Colon (tissue), 2 donors: ENCODE results near the gene PSMB5.

Experiments used
- FAIRE-seq: peaks from 2 replicates; lab custom pipeline; 2012; peaks lifted over from hg19 to GRCh38; lab: Jason Lieb, UNC
- donor health status: control.
- donor health status: control.

PSMB5 gene

DNA sequence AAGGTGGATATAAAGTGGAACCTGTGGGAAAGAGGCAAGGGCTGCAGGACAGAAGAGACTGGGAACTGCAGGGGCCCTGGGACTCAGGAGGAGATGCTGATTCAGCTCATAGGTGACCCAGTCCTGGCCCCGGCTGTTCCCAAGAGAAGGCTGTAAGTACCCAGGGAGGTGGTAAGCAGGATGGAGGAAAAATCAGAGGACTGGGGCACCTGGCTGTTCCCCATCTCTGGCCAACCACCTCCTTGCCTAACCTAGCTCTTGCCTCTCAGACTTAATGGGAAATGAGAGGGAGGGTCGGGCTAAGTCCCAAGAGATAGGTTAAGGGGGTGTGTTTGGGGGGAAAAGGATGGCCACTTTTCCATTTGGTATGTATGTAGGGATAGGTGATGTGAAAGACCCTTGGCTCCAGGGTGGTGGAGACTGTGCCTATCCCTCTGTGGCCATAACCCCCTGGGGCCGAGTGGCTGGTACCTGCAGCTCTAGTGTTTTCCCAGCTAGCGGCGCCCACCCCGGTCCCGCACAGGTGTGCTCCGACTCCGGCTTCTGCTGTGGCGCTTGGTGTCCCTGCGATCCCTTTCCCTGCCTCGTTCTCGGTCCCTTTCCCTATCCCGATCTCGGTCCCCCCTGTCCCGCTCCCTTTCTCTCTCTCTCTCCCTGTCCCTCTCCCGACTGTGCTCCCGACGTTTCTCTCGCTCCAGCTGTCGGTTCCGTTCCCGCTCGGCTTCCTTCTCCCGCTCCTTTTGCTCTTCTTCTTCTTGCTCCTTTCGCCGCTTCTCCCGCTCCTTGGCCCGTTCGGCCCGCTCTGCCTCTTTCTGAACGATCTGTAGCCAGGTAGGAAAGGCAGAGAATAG, 24.2 kb upstream of the PSMB5 start:
- FAIRE-seq = no peak

DNA sequence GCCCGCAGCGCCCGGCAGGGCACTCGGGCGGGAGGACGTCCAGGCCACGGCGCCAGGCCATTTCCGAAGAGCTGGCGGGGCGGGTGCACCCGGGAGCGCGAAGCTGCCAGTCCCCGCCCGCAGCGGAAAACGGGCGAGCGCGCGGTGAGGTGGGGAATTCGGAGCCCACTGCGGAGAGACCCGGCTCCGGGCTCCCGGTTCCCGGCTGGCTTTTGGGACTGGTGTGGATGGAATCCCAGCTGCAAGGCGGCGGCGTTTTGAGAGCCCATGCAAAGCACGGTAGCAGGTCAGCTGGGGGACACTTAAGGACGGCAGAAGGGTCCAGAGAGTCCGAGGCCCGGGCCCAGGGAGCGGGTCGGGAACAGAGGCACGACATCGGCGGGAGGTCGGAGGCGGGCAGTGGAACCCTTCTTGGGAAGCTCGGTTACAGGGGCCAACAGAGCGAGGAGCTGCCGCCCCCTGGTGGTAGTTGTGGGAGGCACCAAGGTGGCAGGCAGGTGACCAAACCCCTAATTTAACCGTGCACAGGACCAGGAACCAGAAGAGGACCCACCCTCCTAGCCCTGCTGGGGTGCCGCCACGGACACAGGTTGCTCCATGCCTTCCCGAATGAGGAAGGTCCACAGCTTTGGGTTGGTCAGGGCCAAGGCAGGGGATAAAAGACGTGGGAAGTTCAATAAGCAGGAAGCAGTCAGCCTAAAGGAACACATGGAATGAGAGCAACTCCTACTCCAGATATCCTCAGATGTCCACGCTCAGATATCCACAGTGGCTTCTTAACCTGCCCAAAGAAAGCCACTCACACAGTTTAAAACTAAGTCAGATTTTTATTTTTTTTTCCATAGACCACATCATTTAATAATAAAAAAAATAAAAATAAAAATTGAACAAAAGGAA, 23.3 kb upstream of the PSMB5 start:
- FAIRE-seq = no peak

DNA sequence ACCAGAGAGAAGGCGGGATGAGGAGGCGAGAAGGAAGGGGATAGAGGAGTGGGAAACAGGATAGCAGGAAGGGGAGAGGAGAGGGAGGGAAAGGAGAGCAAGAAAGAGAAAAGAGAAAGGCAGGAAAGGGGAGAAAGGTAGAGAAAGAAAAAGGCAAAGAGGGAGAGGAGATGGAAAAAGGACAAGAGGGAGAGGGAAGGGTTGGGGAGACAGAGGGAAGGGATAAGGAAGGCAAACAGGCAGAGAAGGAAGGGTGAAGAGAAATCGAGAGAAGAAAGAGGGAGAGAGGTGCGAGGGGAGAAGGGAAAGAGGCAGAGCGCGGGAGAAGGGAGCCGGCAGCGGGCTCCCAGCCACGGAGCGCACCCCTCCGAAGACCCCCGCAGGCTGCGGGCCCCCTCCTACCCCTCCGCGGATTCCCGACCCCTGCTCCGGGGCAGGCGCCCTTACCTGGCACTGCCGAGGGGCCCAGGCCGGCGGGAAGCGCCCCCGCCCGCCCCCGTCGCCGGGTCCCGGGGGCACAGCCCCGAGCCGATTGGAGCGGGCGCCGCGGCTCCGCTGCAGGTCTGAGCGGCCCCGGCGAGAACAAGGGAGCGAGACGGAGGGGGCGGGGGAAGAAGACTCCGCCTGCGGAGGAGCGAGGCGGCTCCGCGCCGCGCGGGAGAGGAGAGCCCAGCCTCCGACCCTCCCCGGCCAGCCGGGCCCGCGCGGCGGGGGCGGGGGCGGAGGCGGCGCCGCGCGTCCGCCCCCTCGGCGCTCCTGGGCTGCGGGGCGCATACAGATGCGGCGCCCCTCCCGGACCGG, 22.5 kb upstream of the PSMB5 start, which contains the start of gene CDH24:
CDH24 (minus strand) TSS at position 565 of the 801 bp plus-strand sequence. CDS start 1,787 bp downstream, outside the sequence.
- FAIRE-seq = no peak

DNA sequence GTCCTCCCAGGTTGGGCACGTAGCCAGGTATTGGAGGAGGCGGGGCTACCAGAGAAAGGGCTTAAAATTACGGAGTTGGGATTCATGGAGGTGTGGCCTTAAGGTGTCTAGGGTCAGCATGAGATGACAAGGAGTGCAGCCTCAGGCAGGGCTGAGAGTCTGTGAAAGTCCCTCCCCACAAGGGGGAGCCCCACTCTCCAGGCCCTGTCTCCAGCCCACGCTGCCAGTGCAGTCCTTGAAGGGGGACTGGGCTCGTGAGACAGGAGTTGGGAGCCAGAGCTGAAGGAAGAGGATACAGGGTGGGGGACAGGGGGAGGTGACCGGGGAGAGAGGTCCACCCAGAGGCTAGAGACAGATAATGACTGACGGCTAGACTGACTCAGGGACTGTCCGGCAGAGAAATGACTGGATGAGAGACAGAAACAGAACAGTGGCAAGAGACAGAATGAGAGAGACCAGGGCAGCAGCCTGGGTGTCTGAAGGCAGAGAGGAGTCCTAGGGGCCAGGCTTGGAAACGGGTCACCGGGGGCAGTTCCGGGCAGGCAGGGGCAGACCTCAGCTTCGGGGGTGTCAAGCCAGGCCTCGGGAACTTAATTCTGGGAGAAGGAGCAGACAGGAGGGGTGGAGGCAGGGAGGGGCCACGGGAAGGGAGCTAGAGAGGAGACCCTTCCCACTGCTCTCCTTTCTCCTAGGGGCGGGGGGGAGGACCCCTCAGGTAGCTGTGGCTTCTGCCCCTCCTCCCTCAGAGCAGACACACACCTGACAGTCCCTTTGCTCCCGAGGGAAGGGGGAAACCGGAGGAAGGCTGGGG, 21.6 kb upstream of the PSMB5 start:
- FAIRE-seq = no peak

DNA sequence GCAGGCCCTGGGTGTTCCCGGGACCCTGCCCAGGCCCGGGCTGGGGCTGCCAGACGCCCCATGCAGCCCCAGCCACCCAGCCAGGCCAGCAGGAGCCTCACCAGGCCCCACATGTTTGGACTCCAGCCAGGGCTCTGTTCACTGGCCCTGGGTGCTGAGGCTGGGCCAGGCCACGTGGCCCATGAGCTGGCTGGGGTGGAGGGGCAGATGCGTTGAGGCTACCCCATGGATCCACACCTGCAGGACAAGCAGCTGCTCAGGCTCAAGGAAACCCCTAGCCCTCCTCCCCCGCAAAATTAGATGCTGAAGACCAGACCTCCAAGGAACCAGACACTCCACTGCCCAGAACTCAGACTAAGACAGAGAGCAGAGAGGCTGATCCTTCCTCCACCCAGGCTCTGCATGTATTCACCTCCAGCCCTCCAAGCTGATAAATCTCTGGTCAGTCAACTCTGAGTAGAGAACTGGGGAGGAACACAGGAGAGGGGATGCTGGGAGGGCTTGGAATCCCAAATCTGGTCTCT, 21.0 kb upstream of the PSMB5 start:
- FAIRE-seq = no peak

DNA sequence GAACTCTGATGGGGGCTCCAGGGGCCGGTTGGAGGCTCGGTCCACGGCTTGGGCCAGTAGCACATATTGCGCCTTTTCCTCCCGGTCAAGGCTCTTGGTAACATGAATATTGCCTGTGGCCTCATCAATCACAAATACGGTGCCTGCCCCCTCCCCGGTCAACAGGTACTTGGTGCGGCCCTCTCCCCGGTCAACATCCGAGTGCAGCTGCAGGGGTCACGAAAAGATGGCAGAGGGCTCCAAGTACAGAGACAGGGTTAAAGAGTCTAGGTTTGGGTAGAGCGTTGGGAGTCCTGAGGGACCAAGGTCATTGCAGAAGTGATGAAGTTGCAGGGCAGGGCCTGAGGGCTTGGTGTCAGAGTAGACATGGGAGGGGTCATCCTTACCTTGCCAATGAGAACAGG, 20.4 kb upstream of the PSMB5 start:
- no peak for FAIRE-seq

DNA sequence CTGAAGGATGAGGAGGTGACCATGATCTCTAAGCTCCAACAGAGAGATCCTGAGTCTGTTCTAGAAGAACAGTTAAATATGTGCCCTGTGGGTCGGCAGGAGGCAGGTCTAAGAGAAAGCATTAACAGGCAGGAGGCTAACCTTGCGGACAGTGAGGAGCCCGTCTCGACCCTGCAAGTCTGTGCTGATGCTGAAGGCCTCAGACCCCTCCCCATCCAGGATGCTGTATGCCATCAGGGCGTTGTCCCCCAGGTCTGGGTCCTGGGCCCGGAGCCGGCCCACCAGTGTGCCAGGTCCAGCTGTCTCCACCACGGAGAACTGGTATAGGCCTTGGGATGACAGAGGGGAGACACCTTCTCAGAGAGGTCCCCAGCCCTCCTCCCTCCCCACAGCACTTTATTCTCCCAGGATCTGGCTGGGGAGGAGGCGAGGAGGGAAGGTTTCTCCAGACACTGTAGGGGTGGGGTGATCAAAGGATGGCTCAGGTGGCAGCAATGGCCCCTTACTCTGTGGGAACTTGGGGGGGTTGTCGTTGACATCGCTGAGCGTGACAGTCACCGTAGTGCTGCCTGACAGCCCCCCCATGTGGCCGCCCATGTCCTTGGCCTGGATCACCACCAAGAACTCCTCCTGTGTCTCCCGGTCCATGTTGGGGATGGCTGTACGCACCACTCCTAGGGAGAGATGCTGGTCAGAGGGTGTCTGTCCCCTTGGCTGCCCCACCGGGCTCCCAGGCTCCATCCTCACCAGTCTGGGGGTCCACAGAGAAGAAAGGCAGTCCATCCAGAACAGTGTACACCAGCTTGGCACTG, 19.5 kb upstream of the PSMB5 start:
- FAIRE-seq = no peak

DNA sequence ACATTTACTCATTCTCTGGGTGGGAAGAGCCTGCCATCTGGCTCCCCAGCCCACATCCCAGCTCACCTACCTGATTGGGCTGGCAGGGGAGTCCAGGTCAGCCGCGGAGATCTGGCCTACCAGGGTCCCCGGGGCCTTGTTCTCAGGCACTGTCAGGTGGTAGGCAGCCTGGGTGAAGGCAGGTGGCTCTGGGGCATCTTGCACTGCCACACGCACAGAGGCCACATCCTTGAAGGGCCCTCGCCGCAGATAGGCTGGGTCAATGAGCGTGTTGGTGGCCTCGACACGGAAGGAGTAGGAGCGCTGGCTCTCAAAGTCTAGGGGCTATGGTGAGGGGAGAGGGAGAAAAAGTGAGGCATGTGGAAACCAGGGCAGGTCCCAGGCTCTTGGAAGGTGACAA, 18.7 kb upstream of the PSMB5 start:
- FAIRE-seq = no peak

DNA sequence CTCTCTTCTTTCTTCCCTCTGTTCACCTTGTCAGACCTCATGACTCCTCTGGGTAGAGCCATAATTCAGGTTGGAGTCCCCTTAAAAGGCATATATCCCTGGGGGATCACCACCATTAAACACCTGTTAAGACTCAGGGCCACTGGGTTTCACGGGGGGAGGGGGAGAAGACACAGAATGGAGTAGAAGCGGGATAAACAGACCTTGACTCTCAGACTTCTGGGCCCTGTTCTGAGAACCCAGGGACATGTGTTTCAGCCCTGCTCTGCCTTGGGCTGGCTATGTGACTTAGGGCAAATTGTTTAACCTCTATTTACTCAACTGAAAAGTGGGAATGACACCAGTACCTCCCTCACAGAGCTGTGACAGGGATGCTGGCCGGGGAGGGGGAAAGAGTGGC, 18.0 kb upstream of the PSMB5 start:
- FAIRE-seq = no peak

DNA sequence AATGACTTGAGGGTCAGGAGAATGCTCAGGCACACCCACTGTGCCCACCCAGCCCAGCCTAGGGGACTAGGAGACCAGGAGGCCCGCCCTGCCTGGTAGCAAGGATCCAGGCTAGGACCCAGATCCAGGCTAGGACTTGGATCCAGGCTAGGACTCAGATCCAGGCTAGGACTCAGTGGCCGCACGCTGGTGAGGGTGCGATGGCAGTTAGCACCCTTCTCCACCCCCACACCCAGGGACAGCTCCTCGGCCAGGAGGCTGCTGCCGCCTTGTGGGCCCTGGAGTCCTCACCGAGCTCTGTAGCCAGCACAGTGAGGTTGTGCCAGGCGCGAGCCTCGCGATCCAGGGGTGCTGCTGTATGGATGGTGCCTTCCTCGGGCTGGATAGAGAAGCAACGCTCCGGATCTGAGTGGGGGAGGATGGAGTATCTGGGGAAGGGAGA, 17.5 kb upstream of the PSMB5 start:
- FAIRE-seq = no peak

DNA sequence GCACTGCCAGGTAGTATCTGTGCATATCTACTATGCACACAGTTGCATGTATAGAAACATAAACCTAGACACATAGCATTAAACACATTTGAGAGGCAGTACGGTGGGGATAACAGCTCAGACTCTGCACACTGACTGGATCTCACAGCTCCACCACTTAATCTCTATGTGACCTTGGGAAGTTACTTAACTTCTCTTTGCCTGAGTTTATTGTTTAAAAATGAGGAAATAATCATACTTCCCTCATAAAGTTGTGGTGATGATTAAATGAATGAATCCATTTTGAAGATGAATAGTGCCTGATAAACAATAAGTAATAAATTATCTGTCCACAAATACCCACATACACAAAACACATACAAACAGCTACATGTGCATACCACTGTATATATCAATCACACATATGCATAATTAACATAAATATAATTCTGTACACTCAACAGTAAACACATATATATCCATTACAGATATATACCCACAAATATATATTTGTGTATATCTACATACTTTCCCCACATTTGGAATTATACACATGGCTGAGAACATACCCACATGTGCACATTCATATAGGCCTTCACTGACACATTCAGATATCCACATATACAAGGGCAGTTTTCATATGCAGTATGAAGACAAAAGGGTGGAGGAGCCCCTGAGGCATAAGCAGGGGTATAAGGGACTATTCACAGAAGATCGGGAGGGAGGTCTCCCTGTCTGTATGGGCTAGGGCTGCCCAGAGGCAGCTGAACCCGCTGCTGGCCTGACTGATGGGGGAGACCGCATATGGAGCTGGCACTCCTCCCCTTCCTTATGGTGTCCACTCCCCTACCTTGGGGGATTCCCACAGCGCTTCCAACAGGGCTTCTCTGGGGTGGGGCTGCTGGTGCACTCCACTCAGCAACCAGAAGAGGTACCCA, 16.7 kb upstream of the PSMB5 start:
- no peak for FAIRE-seq

DNA sequence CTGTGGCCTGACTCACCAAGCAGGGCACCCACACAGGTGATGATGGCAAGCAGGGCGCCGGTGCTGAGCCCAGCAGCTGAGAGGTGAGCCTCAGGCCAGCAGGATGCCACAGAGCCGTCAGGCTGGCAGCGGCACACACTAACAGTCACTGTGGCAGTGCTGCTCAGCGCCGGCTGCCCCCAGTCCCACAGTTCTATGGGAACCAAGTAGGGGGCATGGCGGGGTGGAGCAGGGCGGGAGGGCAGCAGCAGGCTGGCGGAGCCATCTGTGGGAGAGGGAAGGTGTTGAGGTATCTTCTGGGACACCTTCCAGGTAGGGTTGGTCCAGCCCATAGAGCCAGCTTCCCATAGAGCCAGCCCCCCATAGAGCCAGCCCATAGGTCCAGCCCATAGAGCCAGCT, 14.3 kb upstream of the PSMB5 start:
- FAIRE-seq = no peak

DNA sequence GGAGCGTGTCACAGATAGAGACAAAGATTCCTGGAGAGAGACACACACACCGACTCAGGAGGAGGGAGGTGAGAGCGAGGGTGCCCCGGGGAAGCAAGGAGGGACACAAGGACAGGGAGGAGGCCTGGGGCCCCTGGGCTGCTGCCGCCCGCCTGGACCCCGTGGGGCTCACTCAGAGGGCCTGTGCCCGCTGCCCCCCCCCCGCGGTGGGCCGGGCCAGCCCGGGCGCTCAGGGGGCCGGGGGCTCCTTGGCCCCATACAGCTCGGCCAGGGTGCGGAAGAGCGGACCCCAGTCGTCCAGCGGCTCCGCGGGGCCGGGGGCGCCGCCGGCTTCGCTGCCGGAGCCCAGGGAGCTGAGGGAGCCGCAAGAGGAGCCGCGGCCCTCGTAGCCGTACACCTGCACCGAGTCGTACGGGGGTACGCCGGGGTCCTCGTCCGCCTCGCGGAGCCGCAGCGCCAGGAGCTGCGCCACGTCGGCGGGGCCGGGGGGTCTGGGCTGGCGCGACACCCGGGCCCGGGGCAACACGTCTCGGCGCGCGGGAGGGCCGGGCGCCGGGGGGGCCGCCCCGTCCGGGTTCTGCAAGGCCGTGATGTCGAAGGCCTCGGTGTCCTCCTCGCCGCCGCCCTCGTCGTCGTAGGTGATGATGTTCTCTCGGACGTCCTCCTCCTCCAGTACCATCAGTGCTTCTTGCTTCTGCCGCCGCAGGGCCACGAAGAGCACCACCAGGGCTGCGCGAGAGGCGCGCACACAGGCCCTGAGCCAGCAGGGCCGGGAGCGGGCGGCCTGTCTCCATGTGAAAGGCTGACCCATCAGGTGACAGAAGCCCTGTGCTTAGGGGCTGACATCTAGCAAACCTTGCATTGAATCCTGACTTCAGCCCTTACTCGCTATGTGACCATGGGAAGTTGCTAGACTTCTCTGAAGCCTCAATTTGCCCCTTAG, 13.3 kb upstream of the PSMB5 start:
- FAIRE-seq = no peak

DNA sequence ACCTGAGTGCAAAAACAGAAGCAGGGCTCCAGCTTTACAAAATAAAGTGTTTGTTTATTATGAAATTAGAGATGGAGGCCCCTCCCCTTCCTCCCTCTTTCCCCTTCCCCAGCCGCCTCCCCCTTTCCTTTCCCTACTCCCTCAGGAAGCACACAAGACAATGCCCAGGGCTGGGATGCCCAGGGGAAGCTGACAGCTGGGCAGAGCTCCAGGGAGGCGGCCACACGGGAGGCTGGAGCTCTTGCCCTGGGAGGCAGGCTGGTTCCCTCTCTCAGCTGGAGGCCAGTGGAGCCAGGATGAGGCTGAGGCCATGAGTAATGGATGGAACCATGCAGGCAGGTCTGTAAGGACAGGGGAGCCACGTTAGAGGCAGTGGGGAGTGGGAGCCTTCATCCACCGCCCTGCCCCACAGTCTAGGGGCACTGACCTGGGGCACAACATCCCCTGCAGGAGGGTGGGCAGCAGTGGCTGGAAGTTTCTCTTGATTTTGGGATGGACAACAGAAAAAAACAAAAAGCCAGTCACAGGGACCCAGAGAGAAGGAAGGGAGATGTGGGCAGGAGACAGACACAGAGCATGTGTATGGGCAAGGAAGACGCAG, 12.4 kb upstream of the PSMB5 start:
- FAIRE-seq = no peak

DNA sequence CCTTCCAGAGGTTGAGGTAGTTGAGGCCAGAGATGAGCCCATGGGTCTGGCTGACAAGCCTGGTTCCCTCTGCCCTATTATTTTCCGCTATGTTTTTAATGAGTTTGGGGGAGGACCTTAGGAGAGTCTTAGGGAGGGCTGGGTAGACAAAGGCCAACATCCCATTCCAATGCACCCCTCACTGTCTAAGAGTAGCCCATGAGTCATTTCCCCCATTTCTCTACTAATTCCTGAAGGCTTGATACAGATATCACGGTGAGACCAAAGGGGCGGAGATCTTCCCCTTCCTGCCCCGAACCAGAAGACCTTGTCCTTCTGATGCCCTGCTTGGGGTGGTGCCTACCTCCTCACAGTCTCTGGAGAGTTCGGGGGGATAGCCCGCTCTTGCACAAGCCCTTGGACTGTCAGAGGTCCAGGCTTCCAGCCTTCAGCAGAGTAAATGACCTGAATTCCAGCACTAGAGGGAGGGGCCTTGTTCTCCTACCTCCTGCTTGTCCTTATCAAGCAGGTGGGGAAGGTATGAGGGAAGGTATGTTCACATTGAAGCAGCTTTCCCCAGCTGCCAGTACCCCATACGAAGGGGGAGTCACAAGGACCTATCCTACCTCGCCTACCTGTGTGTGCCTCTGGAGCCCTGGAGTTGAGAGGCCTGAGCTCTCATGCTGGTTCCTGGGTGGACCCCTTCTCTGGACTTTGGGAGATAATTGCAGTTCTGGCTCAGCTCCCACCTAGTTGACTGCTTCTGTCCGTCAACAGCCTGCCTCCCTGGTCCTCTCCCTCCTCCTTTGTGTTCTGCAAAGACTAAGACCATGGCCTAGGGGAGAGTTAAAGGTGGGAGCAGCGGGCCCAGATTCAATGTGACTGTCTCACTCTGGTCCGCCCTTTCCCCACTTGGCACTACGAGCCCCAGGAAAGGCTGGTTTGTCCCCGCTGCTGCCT, 11.0 kb upstream of the PSMB5 start:
- FAIRE-seq = no peak

DNA sequence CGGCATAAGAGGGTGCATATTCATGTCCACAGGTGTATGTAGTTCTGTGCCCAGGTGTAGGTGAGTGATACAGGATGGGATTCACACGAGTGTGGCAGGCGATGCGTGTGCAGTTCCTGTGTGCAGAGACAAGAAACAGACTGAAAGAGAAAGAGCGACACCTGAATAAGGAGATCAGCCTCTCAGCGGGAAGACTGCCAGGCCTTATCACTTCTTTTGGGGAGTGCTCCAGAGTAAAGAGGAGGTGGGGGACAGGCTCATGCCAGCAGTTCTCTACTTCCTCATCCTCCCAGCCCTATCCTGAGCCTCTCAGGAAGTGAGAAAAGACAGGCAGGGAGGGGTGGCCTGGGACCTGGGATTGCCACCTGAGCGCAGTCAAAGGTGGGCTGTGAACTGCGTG, 10.1 kb upstream of the PSMB5 start:
- FAIRE-seq = no peak
